IMR-90 (cell line): ENCODE results near the gene MYH6. TPM values are rescaled to one million over a fixed set of nuclear protein-coding genes. Genes with fewer than 3 reads are reported as not detected.

Experiments used
- ATAC-seq: fragments of 200-7000 bp; cut with Tn5 transposase; 2 replicates; pipeline ENCODE4 v1.9.1; 2020; ENCODE audit warnings: low read depth, mild to moderate bottlenecking, moderate library complexity
- BruUV-seq: library from RNA; stranded (reverse); fragments of 400-500 nt; replicated peaks from 2 replicates; lab custom pipeline; 2021; lab: Mats Ljungman, UMichigan
- CTCF ChIA-PET: fragments of 300-600 bp; formaldehyde crosslinking; extraction: SDS; loops from one replicate; lab custom pipeline; 2021; ENCODE audit warnings: antibody characterized with exemption; lab: Yijun Ruan, JAX
- POLR2A ChIA-PET: fragments of 300-600 bp; sonication (Branson Sonifier 250); formaldehyde crosslinking; loops from one replicate; lab custom pipeline; 2022; ENCODE audit warnings: antibody characterized with exemption; ENCODE audit not compliant: unreplicated experiment; lab: Charles Lee
- DNase-seq: peaks from one replicate; pipeline ENCODE4 v3.0.0; 2013
- H2AFZ ChIP-seq: replicated peaks from 2 replicates; pipeline ENCODE3; 2013; ENCODE audit warnings: low read length, mild to moderate bottlenecking; ENCODE audit not compliant: poor library complexity
- H2AK5ac ChIP-seq: 2 replicates; pipeline ENCODE4 v1.6.1; 2013; ENCODE audit warnings: low read depth, low read length, inconsistent platforms
- H2AK9ac ChIP-seq: replicated peaks from 2 replicates; pipeline ENCODE3; 2013; ENCODE audit warnings: mild to moderate bottlenecking, low read depth, low read length, moderate library complexity; ENCODE audit not compliant: poor library complexity
- H2BK120ac ChIP-seq: 2 replicates; pipeline ENCODE4 v1.6.1; 2013; ENCODE audit warnings: low read depth, low read length, inconsistent platforms
- H2BK15ac ChIP-seq: 3 replicates; pipeline ENCODE4 v1.6.1; 2013; ENCODE audit warnings: low read depth, low read length, inconsistent platforms
- H2BK20ac ChIP-seq: 2 replicates; pipeline ENCODE4 v1.6.1; 2013; ENCODE audit warnings: low read depth, mild to moderate bottlenecking, inconsistent platforms, low read length, moderate library complexity
- H2BK5ac ChIP-seq: 2 replicates; pipeline ENCODE4 v1.6.1; 2013; ENCODE audit warnings: mild to moderate bottlenecking, low read depth, low read length, inconsistent platforms; ENCODE audit not compliant: poor library complexity, severe bottlenecking
- H3K14ac ChIP-seq: replicated peaks from 2 replicates; pipeline ENCODE4 v1.6.1; 2013; ENCODE audit warnings: low read depth, low read length, inconsistent platforms
- H3K18ac ChIP-seq: 2 replicates; pipeline ENCODE4 v1.6.1; 2013; ENCODE audit warnings: low read depth, low read length, control low read depth
- H3K23ac ChIP-seq: 2 replicates; pipeline ENCODE4 v1.6.1; 2013; ENCODE audit warnings: low read depth, low read length, inconsistent platforms
- H3K27ac ChIP-seq: 2 replicates; pipeline ENCODE4 v1.5.1; 2013; ENCODE audit warnings: mild to moderate bottlenecking, control low read depth, low read length; ENCODE audit not compliant: insufficient read depth
- H3K27me3 ChIP-seq: 2 replicates; pipeline ENCODE4 v1.6.1; 2013; ENCODE audit warnings: low read length; ENCODE audit not compliant: control insufficient read depth, insufficient read depth
- H3K36me3 ChIP-seq: 2 replicates; pipeline ENCODE4 v1.6.1; 2013; ENCODE audit warnings: low read length, mixed read lengths; ENCODE audit not compliant: control insufficient read depth, insufficient read depth
- H3K4ac ChIP-seq: 2 replicates; pipeline ENCODE4 v1.6.1; 2013; ENCODE audit warnings: low read depth, low read length, inconsistent platforms
- H3K4me1 ChIP-seq: 2 replicates; pipeline ENCODE4 v1.6.1; 2013; ENCODE audit warnings: low read length, mixed read lengths; ENCODE audit not compliant: control insufficient read depth, insufficient read depth
- H3K4me2 ChIP-seq: 2 replicates; pipeline ENCODE4 v1.6.1; 2013; ENCODE audit warnings: low read depth, mild to moderate bottlenecking, control low read depth, low read length, moderate library complexity
- H3K4me3 ChIP-seq: 2 replicates; pipeline ENCODE4 v1.5.1; 2013; ENCODE audit warnings: low read depth, mild to moderate bottlenecking, control low read depth, low read length, moderate library complexity; ENCODE audit not compliant: insufficient read depth
- H3K56ac ChIP-seq: 2 replicates; pipeline ENCODE4 v1.6.1; 2013; ENCODE audit warnings: low read length, inconsistent platforms; ENCODE audit not compliant: insufficient read depth; ENCODE audit errors: extremely low read depth
- H3K79me1 ChIP-seq, 2 experiments: 2 replicates each; pipeline ENCODE4 v1.6.1; 2013; ENCODE audit warnings: low read length in 2 of 2, inconsistent platforms in 1 of 2, low read depth in 1 of 2
- H3K9ac ChIP-seq: 2 replicates; pipeline ENCODE4 v1.6.1; 2013; ENCODE audit warnings: low read depth, low read length, control low read depth
- H3K9me1 ChIP-seq: 2 replicates; pipeline ENCODE4 v1.6.1; 2013; ENCODE audit warnings: low read length, inconsistent platforms; ENCODE audit not compliant: insufficient read depth
- H3K9me3 ChIP-seq: 2 replicates; pipeline ENCODE4 v1.6.1; 2013; ENCODE audit warnings: low read length; ENCODE audit not compliant: control insufficient read depth, insufficient read depth
- H4K20me1 ChIP-seq: 2 replicates; pipeline ENCODE4 v1.6.1; 2013; ENCODE audit warnings: low read length, inconsistent platforms; ENCODE audit not compliant: insufficient read depth
- H4K5ac ChIP-seq: 2 replicates; pipeline ENCODE4 v1.6.1; 2013; ENCODE audit warnings: mild to moderate bottlenecking, low read depth, low read length, control low read depth
- H4K8ac ChIP-seq, 2 experiments: 2 replicates each; pipeline ENCODE4 v1.6.1; 2013; ENCODE audit warnings: low read depth in 2 of 2, low read length in 2 of 2, control low read depth in 1 of 2, inconsistent platforms in 1 of 2
- H4K91ac ChIP-seq: 2 replicates; pipeline ENCODE4 v1.6.1; 2013; ENCODE audit warnings: low read depth, low read length, inconsistent platforms; ENCODE audit not compliant: insufficient read depth
- BHLHE40 ChIP-seq: fragments of 150-350 bp; IDR thresholded peaks from 2 replicates; pipeline ENCODE4 v1.6.1; 2016; ENCODE audit warnings: mild to moderate bottlenecking, low read depth, low read length
- CEBPB ChIP-seq: IDR thresholded peaks from 2 replicates; pipeline ENCODE4 v1.6.1; 2012; ENCODE audit warnings: low read depth, low read length, improper control_type of control experiment
- CHD1 ChIP-seq: IDR thresholded peaks from 2 replicates; pipeline ENCODE4 v1.6.1; 2012; ENCODE audit warnings: low read depth, low read length, improper control_type of control experiment
- ELK1 ChIP-seq: fragments of 150-350 bp; IDR thresholded peaks from 2 replicates; pipeline ENCODE4 v1.6.1; 2016; ENCODE audit warnings: low read depth, mild to moderate bottlenecking, low read length, moderate library complexity, borderline replicate concordance
- FOS ChIP-seq: fragments of 150-350 bp; IDR thresholded peaks from 2 replicates; pipeline ENCODE4 v1.6.1; 2016; ENCODE audit warnings: low read depth, low read length
- MAFK ChIP-seq: IDR thresholded peaks from 2 replicates; pipeline ENCODE4 v1.6.1; 2012; ENCODE audit warnings: low read depth, low read length, improper control_type of control experiment
- MAZ ChIP-seq: IDR thresholded peaks from 2 replicates; pipeline ENCODE4 v1.6.1; 2012; ENCODE audit warnings: low read depth, mild to moderate bottlenecking, low read length, improper control_type of control experiment, moderate library complexity, borderline replicate concordance
- MXI1 ChIP-seq: IDR thresholded peaks from 2 replicates; pipeline ENCODE4 v1.6.1; 2012; ENCODE audit warnings: low read depth, mild to moderate bottlenecking, low read length, moderate library complexity, borderline replicate concordance
- NFE2L2 ChIP-seq: fragments of 150-350 bp; IDR thresholded peaks from 2 replicates; pipeline ENCODE4 v1.6.1; 2016; ENCODE audit warnings: low read depth, mild to moderate bottlenecking, low read length
- RCOR1 ChIP-seq: IDR thresholded peaks from 2 replicates; pipeline ENCODE4 v1.6.1; 2012; ENCODE audit warnings: mild to moderate bottlenecking, low read length, improper control_type of control experiment; ENCODE audit not compliant: insufficient replicate concordance
- RFX5 ChIP-seq: IDR thresholded peaks from 2 replicates; pipeline ENCODE4 v1.8.0; 2012; ENCODE audit warnings: low read depth, mild to moderate bottlenecking, low read length, moderate library complexity
- SMC3 ChIP-seq: fragments of 150-350 bp; IDR thresholded peaks from 2 replicates; pipeline ENCODE4 v1.6.1; 2016; ENCODE audit warnings: low read depth, mild to moderate bottlenecking, antibody characterized with exemption, low read length, moderate library complexity
- USF2 ChIP-seq: fragments of 150-350 bp; IDR thresholded peaks from 2 replicates; pipeline ENCODE4 v1.6.1; 2017; ENCODE audit warnings: mild to moderate bottlenecking, antibody characterized with exemption, low read length, low read depth
- WGBS, 2 experiments: methylation state at CpG; one replicate each; pipeline versions ENCODE4 v1.1.5 to v1.1.7; 2013; ENCODE audit warnings: missing lambda C conversion rate in 2 of 2; ENCODE audit not compliant: insufficient read length in 1 of 2; ENCODE audit errors: extremely low coverage in 2 of 2; 5-methylcytosine and 5-hydroxymethylcytosine counted together
- dilution Hi-C: fragments of 300-500 bp; cut with HindIII; formaldehyde crosslinking; loops from one replicate; pipeline ENCODE4 v1.14.3; 2018; ENCODE audit warnings: low sequenced_read_pairs; ENCODE audit not compliant: unreplicated experiment
- in situ Hi-C: fragments of 300-500 bp; cut with MboI; formaldehyde crosslinking; loops from 3 replicates; pipeline ENCODE4 v1.14.3; 2019; ENCODE audit warnings: low sequenced_read_pairs, inconsistent platforms, mixed read lengths
- intact Hi-C: fragments of 100-400 bp; cut with micrococcal nuclease; formaldehyde crosslinking; loops from 2 replicates; pipeline ENCODE4 v1.10.0; 2022
- polyA plus RNA-seq, 3 experiments: library from polyadenylated mRNA; depleted of rRNA; stranded (reverse); fragments of >200 nt; gene quantifications; 2 replicates each; pipeline ENCODE4 v1.2.3, GENCODE V29; 2012; ENCODE audit warnings: low replicate concordance in 1 of 3
- total RNA-seq: library from RNA; depleted of rRNA; stranded (reverse); fragments of >200 nt; gene quantifications from 2 replicates; pipeline ENCODE4 v1.2.3, GENCODE V29; 2012

Gene MYH6
- total and polyA plus RNA-seq, 2 of the 4 experiments (the other 2 are of a cell fraction): not detected

- Histone ChIP-seq H4K20me1 (no peaks in the 10 kb centered on the region), H3K27me3 (peaks cover 43% of the 10 kb centered on the region), H3K4ac (no peak overlapping the region), H4K5ac (no peak overlapping the region), H3K79me1 (no peaks in the 10 kb centered on the region), H3K4me1 (no peaks in the 10 kb centered on the region), H3K4me2 (no peak overlapping the region), H2BK20ac (no peak overlapping the region), H2AK9ac (no peak overlapping the region), H3K56ac (no peak overlapping the region), H3K14ac (no peak overlapping the region), H3K9ac (no peak overlapping the region), H2BK120ac (no peak overlapping the region), H4K91ac (no peak overlapping the region), H3K9me1 (peaks cover 2% of the 10 kb centered on the region; the same call in 1 of the 2 replicates), H3K36me3 (no peaks in the 10 kb centered on the region), H2BK5ac (no peak overlapping the region), H4K8ac (no peak overlapping the region), H2AK5ac (no peak overlapping the region), H3K18ac (no peak overlapping the region), H2AFZ (no peak overlapping the region), H3K23ac (no peak overlapping the region), H3K27ac (no peak overlapping the region), H3K4me3 (no peak overlapping the region), H2BK15ac (no peak overlapping the region), H3K9me3 (no peaks in the 10 kb centered on the region)
- DNase-seq: no peak
- intact Hi-C loops: no loop called here
- in situ Hi-C loops: no loop called here
- no peak for ATAC-seq
- 21% methylated on average over 4 of the region's 7 CpGs; no CpG with 5 or more reads in 1 of the 2 experiments for WGBS, 2 experiments
- CTCF ChIA-PET: no interaction called here
- no peak for TF ChIP-seq ELK1
- no peak for TF ChIP-seq BHLHE40
- no peak for TF ChIP-seq CEBPB
- TF ChIP-seq MXI1: no peak
- TF ChIP-seq MAZ: no peak
- no peak for TF ChIP-seq FOS
- TF ChIP-seq RCOR1: no peak
- TF ChIP-seq NFE2L2: no peak
- TF ChIP-seq RFX5: no peak
- no peak for TF ChIP-seq CHD1
- no peak for TF ChIP-seq USF2
- TF ChIP-seq SMC3: no peak
- no peak for TF ChIP-seq MAFK
- dilution Hi-C loops: no loop called here
- POLR2A ChIA-PET: no interaction called here
- no TSS peak for BruUV-seq
Observed at GRCh38 chr14:23403139-23403438, 5.0 kb downstream of the MYH6 start.
